Measurements from ENCODE around the gene ADAMTSL3.

- no peak for TF ChIP-seq CTCF (IDR thresholded peaks at IDR 0.05)
- no peak for TF ChIP-seq POLR2A (IDR thresholded peaks at IDR 0.05)
These were observed 215.4 kb downstream of the ADAMTSL3 start for GRCh38 chr15:83869341-83869740.
